Fibroblast of villous mesenchyme (primary cell): Measurements from ENCODE around the gene MEF2D. TPM values are rescaled to one million over a fixed set of nuclear protein-coding genes. Genes with fewer than 3 reads are reported as not detected.

ENCODE experiments used
- DNase-seq: peaks from one replicate; pipeline ENCODE4 v3.0.0-alpha.2; 2010; ENCODE audit warnings: low read depth
- H3K4me3 ChIP-seq: 2 replicates; pipeline ENCODE4 v1.5.1; 2011; ENCODE audit warnings: low read depth, mild to moderate bottlenecking, low read length
- CTCF ChIP-seq: IDR thresholded peaks from 2 replicates; pipeline ENCODE4 v1.5.1; 2012; ENCODE audit warnings: low read depth, mild to moderate bottlenecking, low read length; ENCODE audit not compliant: insufficient read depth
- total RNA-seq: library from RNA; depleted of rRNA; stranded (reverse); fragments of >200 nt; gene quantifications from 2 replicates; pipeline ENCODE4 v1.2.3, GENCODE V29; 2012

Gene MEF2D
- total RNA-seq, 1 donor, result 10.8 TPM

- peak; percentile 66 for DNase-seq
- no peak for TF ChIP-seq CTCF
- no peak overlapping the region for H3K4me3 ChIP-seq
Measured at GRCh38 chr1:156508205-156508954, 7.8 kb upstream of the MEF2D start.

- no peak for TF ChIP-seq CTCF
- no peak for DNase-seq
- H3K4me3 ChIP-seq, result no peak overlapping the region
Measured at GRCh38 chr1:156506450-156506849, 5.9 kb upstream of the MEF2D start.

- no peak for TF ChIP-seq CTCF
- no peak for DNase-seq
- H3K4me3 ChIP-seq, result peak overlapping the region; percentile 12
Measured at GRCh38 chr1:156505679-156506298, 5.2 kb upstream of the MEF2D start.

- peak; percentile 100 for DNase-seq
- no peak for TF ChIP-seq CTCF
Measured at GRCh38 chr1:156504821-156505678, 4.5 kb upstream of the MEF2D start.

GRCh38 chr1:156504438-156504813 lies 3.9 kb upstream of the MEF2D start:
- DNase-seq, result no peak
- peak overlapping the region; percentile 48 for H3K4me3 ChIP-seq

More at GRCh38 chr1:156504821-156505678, 4.5 kb upstream of the MEF2D start:
- H3K4me3 ChIP-seq, result peak overlapping the region; percentile 54

More at GRCh38 chr1:156504438-156504813, 3.9 kb upstream of the MEF2D start:
- TF ChIP-seq CTCF, result no peak
